GM12872 (cell line): ENCODE data around the gene IRGC.

ENCODE experiments used
- TF ChIP-seq, protein P1 (sequence below): IDR thresholded peaks from 3 replicates; pipeline ENCODE4 v1.5.1; 2011; ENCODE audit warnings: low read depth, mild to moderate bottlenecking, low read length, moderate library complexity; ENCODE audit not compliant: insufficient read depth

The IRGC gene

DNA sequence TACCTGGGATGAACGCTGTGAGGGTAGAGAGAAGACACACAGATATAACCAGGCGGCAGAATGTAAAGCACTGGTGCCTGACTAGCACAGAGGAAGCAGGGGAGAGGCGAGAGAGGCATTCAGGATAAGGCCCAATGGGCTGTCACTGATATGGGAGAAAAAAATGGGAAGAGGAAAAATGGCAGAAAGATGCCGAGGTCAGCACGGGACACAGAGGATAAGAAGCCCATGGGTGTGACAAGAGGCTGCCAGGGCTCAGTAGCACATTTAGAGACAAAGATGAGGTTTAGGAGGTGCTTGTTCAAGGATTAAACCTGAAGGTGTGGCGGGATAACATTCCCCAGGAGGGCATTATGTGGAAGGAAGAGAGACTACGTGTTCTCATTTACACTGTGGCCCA is 33.3 kb downstream of the IRGC start:
- TF ChIP-seq, protein P1, sequence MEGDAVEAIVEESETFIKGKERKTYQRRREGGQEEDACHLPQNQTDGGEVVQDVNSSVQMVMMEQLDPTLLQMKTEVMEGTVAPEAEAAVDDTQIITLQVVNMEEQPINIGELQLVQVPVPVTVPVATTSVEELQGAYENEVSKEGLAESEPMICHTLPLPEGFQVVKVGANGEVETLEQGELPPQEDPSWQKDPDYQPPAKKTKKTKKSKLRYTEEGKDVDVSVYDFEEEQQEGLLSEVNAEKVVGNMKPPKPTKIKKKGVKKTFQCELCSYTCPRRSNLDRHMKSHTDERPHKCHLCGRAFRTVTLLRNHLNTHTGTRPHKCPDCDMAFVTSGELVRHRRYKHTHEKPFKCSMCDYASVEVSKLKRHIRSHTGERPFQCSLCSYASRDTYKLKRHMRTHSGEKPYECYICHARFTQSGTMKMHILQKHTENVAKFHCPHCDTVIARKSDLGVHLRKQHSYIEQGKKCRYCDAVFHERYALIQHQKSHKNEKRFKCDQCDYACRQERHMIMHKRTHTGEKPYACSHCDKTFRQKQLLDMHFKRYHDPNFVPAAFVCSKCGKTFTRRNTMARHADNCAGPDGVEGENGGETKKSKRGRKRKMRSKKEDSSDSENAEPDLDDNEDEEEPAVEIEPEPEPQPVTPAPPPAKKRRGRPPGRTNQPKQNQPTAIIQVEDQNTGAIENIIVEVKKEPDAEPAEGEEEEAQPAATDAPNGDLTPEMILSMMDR, result no peak

DNA sequence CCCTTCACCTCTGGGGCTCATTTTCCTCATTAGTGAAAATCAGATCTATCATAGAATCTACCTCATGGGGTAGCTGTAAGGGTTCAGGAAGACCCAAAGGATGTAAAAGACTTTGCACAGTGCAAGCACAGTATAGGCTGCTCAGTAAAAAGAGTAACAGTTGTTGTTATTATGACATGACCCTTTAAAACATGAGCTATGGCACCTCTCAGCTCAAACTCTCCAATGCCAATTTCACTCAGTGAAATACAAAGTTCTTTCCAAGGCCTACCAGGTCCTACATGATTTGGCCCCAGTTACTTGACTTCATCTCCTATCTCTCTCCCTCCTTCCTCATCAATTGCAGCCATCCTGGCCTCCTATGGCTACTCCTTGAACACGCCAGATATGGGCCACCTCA is 34.0 kb downstream of the IRGC start:
- TF ChIP-seq, protein P1, result no peak

DNA sequence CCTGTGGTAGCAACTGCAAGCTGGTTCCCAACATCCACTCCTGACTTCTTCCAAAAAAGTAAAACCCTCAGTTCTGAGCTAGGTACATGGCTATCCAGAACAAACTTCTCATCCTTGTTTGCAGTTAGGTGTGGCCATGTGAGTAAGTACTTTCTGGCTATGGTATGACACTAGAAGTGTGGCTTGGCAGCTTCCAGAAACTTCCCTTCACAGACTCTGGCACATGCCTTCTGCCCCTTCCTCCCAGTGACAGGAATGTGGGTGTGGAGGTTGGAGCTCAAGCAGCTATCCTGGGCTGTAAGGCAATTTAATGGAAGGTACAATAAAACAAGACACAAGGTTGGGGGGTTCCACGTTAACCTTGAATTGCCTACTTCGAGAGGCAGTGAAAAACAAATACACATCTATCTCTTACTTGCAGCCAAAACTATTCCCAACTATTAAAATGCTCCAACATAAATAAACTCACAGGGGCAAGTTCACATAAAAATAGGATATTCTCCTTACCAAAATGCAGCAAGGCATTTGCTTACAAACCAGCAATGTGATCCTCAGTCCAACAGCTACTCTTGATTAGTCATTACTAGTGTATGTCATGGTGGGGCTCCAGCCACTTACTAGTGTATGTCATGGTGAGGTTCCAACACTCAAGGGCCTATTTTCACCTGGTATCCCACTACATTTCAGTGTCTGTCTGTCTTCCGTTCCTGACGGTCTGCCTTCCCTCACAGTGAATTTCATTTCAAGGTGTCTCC is 35.8 kb downstream of the IRGC start:
- TF ChIP-seq, protein P1, result no peak

DNA sequence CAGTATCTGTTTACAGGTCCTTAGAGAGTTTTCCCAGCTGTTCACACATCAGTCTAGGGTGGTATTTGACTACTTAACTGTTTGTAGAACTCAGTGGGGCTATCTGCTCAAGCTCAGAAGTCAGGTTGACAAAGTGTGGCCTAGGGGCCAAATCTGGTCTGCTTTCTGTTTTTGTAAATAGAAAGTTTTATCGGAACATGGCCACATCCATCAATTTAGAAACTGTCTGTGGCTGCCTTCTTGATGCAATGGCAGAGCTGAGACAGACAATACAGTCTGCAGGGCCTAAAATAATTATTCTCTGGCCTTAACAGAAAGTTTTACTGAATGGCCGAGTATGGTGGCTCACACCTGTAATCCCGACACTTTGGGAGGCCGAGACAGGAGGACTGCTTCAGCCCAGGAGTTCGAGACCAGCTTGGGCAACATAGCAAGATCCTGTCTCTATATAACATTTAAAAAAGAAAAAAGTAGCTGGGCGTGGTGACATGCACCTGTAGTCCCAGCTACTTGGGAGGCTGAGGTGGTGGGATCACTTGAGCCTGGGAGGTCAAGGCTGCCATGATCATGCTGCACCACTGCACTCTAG is 36.5 kb downstream of the IRGC start:
- TF ChIP-seq, protein P1, result no peak

DNA sequence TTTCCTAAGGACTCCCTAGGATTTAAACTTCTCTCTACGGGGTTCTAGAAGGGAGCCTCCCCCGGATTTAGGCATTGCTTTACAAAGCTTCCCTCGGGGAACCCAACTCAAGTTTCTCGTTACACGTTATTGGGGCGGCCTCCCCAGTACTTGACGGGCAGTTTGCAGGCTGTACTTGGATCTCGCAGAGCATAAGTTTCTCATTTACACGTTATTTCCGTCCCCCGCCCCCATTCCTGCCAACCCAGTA is 38.3 kb downstream of the IRGC start:
- TF ChIP-seq, protein P1, result no peak

DNA sequence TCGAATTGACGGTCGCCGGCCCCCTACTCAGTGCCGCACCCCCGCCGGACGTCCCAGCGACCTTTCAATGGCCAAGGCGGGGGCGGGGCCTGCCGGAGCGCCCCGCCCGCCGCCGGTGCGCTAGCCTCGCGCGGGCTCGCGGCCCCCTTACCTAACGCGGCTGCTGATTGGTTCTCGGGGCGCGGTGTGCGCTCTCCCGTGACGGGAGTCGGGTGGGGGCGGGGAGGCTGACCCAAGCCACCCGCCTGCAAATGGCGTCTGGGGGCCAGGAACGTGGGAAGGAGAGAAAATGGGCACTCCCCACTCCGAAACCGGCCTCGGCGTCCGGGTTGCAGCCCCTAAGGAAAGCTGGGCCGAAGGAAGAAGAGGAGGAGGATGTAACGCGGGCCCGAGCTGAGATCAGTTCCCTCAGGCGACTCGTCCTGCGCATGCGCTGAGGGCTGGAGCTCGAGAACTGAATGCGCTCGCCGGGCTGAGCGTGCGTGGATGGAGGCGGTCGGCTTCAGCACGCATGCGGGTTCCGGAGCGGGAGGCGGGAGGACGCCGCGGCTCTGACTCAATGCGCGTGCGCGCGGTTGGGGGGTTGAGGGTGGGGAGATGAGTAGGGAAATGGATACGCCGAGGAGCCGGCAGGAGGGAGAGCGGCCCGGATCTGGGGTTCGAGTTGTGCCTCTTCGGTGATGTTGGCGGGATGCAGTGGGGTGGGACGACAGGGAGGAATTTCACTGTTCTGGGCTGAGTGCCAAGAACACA is 38.8 kb downstream of the IRGC start, which contains the start of gene SMG9:
TSS of gene SMG9 (minus strand) at position 460 of the 753 bp plus-strand sequence. CDS start 4,221 bp downstream, outside the sequence.
- TF ChIP-seq, protein P1, result no peak

DNA sequence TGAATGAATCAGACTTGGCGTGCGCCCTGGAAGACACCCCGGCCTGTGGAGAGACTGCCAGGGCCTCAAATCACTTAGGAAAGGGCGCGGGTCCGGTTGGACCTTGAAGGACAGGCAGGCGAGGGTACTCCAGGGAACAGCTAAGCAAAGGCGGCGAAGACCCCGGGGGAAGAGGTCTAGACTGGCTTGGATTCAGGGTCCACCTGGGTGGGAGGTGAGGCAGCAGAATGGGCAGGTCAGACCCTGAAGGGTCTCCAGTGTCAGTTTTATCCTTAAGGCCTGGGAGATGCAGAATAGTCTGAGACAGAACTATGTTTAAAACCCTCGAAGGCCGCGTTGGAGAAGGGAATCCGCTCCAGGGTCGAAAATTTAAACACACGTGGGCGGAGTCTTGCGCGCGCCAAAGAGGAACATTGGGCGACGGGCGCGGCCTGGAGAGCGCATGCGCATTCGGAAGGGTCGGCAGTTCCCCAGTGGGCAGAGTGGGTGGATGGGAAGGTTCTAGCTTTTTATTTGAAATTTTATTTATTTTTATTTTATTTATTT is 39.5 kb downstream of the IRGC start:
- TF ChIP-seq, protein P1, result no peak
